ENCODE data around the gene PGP.

PGP gene

DNA sequence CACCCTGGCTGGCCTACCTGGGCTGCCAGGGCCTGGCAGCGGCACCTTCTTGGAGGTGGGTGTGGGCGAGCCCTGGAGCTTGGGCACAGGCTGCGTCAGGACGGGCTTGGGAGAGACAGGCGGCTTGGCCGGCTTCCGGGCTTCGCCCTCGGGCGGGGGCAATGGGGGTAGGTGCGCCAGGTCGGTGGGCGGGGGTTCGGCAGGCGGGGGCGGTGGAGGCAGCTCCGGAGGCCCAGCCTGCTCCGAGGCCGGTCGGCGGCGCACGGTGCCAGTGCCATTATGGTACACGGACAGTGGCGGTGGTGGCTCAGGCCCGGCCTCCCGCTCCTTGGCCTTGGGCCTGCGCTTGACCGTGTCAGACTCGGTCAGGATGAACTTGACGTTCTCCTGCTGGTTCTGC, 35.1 kb downstream of the PGP start:
- DNase-seq, result no peak

DNA sequence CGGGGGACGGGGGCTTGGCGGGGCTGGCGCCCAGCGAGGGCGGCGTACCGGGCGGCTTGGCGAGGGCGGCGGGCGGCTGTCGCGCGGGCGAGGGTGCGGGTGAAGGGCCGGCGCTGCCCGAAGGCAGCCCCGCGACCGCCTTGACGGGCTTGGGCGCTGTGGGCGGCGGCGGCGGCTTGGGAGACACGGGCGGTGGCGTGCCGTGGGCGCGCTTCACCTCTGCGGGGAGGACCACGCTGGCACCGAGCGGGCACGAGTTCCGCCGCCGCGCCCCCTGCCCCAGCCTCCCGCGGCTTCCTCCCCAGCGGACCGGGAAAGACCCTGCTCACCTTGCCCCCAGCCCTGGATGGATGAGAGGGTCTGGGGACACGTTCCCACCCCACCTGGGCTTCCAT, 35.5 kb downstream of the PGP start:
- DNase-seq, result no peak

- DNase-seq, result no peak
Observed at GRCh38 chr16:2178321-2179106, 36.1 kb downstream of the PGP start.

- DNase-seq, result no peak
Observed at GRCh38 chr16:2177561-2177960, 37.1 kb downstream of the PGP start.

- no peak for DNase-seq
Observed at GRCh38 chr16:2177101-2177500, 37.5 kb downstream of the PGP start.

GRCh38 chr16:2176047-2176446, 38.6 kb downstream of the PGP start:
- DNase-seq, result no peak

GRCh38 chr16:2175454-2175853, 39.2 kb downstream of the PGP start:
- no peak for DNase-seq

GRCh38 chr16:2174396-2175131, 40.1 kb downstream of the PGP start:
- no peak for DNase-seq

GRCh38 chr16:2173916-2174315, 40.7 kb downstream of the PGP start:
- DNase-seq, result no peak

GRCh38 chr16:2173366-2173765, 41.3 kb downstream of the PGP start:
- no peak for DNase-seq

GRCh38 chr16:2172688-2173335, 41.8 kb downstream of the PGP start:
- no peak for DNase-seq

DNA sequence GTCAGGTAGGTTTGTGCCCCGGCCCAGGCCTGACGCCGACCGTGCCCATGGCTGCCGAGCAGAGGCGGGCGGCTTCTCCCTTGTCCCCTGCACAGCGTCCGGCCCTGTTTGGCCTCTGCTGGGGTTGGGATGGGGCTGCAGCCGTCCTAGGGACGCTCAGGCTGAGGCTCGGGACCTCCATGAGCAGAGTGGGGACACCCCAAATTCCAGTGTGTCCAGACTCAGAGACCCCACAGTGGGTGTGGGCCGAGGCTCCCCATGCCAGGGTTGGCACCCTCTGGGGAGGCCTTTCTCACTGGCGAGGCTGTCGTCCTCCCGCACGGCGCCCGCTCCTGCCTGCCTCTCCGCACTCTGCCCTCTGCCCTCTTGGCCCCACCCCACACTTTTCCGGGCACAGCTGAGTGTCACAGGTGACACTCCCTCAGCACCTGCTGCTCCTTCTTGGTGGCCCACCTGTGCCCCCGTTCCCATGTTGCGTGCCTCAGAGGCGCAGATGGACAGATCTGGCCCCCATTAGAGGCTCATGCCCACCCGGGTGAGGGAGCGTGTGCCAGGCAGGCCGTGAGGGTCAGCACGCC, 43.0 kb downstream of the PGP start:
- DNase-seq, result no peak

DNA sequence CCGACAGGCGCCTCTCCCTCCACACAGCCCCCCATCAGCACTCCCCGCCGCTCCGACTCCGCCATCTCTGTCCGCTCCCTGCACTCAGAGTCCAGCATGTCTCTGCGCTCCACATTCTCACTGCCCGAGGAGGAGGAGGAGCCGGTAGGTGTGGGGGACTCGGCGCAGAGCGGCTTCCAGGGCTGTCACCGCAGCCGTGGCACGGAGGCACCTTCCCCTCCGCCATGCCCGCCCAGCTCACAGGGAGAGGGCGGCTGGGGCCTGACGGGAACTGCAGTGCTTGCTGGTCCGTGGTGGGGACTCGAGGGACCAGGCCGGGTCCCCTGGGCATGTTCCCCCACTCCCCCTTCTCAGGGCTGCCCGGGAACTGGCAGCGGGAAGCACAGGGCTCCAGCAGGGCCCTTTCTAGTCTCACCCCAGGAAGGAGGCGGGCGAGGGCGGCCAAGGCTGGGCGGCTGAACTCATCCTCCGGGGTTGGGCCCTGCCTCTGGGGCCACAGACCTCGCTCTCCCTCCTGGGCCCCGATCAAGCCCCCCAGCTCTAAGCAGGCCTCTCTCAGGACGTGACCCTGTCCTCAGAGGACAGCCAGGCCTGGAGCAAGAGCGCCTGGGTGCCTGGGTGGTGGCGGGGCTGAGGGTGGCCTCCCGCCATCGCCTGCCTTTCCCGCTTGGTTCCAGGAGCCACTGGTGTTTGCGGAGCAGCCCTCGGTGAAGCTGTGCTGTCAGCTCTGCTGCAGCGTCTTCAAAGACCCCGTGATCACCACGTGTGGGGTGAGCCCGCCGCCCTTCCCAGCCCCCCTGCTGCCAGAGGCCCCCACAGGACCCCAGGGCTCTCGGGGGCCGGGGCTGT, 43.8 kb downstream of the PGP start:
- DNase-seq, result no peak

DNA sequence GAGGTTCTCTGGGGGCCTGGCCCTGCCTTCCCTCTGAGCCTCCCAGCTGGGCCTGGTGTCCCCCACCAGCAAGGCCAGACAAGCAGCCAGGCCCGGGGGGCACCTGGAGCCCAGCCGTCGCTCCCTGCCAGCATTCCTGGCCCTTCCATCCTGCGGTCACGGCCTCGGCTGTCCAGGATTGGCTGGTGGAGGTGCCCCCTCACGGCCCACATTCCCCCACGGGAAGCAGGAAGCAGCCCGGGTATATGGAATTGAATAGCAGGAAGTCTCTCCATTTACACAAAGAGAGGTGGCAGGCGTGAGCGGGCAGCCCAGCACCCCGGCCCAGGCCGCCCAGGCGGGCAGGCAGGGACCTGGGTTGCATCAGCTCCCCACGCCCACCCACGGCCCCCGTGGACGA, 44.6 kb downstream of the PGP start:
- DNase-seq, result no peak

DNA sequence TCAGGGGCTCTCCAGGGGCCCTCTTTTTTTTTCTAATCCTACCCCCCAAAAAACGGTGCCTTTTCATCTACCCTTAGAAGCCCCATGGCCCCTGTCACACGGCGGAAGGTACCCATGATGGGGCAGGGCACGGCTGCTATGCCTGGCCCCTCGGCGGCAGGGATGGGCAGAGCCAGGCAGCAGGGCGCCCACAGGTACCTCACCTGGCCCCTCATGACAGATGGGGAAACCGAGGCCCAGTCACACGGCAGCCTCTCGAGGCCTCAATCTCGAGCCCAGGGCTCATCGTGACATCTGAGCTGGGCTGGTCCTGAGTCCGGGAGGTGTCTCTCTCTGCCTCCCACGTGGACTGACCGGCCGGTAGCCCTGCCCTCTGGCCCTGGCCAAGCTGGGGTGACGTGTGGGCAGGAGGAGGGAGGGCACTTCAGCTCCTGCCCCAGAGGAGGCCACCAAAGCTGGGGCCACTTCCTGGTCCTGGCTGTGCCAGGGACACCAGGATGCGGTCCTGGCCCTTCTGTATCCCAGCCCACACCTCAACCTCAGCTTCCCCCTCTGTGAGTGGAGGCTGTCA, 47.5 kb downstream of the PGP start:
- DNase-seq, result no peak

DNA sequence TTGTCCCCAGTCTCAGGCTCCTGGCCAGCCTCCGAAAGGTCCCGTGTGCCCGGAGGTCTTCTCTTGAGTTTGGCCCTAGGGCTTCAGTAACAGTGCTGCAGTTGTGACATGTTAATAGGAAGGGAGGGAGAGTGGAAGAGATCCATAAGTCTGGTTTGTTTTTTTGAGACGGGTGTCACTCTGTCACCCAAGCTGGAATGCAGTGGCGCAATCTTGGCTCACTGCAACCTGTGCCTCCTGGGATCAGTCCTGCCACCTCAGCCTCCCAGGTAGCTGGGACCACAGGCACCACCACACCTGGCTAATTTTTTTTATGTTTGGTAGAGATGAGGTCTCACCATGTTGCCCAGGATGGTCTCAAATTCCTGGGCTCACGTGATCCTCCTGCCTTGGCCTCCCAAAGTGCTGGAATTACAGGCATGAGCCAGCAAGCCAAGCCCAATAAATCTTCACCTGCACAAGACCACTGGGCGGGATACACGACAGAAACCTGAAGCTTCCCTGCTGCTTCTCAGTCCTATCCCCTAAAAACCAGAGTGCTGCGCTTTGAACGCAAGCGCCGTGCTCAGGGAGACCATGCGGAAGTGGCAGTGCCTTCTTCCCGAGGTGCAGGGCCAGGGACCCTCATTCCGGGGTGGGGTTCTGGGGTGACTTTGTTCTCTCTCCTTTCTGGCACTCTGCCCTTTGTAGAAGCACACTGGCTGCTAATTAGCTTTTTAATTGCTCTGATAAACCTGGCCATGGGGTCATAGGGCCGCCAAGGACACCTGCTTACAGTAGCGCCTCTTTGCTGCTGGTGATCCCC, 48.2 kb downstream of the PGP start:
- no peak for DNase-seq

- no peak for DNase-seq
Observed at GRCh38 chr16:2165861-2166260, 48.8 kb downstream of the PGP start.

GRCh38 chr16:2163211-2163881, 51.3 kb downstream of the PGP start:
- DNase-seq, result no peak

- DNase-seq, result no peak
Observed at GRCh38 chr16:2162676-2163118, 51.9 kb downstream of the PGP start.

DNA sequence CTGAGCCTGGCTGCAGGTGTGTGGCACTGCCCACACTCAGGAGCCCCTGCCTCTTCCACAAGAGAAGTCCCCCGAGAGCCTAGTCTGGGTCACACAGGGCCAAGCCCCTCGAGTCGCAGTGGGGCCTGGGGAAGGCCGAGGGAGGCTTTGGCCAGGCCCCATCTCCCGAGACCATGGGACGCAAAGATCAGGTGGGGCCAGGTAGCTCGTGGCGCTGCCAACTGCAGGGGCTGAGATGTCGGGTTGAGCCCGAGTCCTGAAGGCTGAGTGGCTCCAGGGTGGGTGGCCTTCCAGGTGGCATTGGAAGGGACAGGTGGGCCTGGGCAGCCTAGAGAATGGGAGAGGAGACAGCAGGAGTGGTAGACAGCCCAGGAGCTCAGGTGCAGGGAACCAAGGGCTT, 52.7 kb downstream of the PGP start:
- no peak for DNase-seq
